Testis (tissue), 3 donors: Measurements from ENCODE around the gene RFPL3. TPM values are rescaled to one million over a fixed set of nuclear protein-coding genes. Genes with fewer than 3 reads are reported as not detected.
A peak's percentile ranks its signal among the peaks of the same experiment; 100 is the strongest.

Source experiments
- DNase-seq: peaks from one replicate; pipeline ENCODE4 v3.0.0-alpha.2; 2019
- H3K27ac ChIP-seq, 2 donors: fragments of 200-600 bp; sonication (generic); one replicate each; pipeline ENCODE4 v1.5.1; 2019
- H3K27me3 ChIP-seq: fragments of 200-600 bp; sonication (generic); one replicate; pipeline ENCODE4 v1.5.1; 2019
- H3K36me3 ChIP-seq: fragments of 200-600 bp; sonication (generic); one replicate; pipeline ENCODE4 v1.5.1; 2017; ENCODE audit warnings: low read depth; ENCODE audit errors: missing control alignments
- H3K4me1 ChIP-seq: fragments of 200-600 bp; sonication (generic); one replicate; pipeline ENCODE4 v1.5.1; 2019
- H3K4me3 ChIP-seq, 2 donors: fragments of 200-600 bp; sonication (generic); one replicate each; pipeline ENCODE4 v1.5.1; 2017 to 2019
- H3K9me3 ChIP-seq: fragments of 200-600 bp; sonication (generic); one replicate; pipeline ENCODE4 v1.5.1; 2017
- CTCF ChIP-seq, 3 experiments: fragments of 450-650 bp in 2 of 3; fragments of 200-600 bp in 1 of 3; sonication (generic) in 1 of 3; IDR thresholded peaks; one replicate each; pipeline ENCODE4 v1.5.1; 2016 to 2019; ENCODE audit warnings: antibody characterized with exemption in 3 of 3, mild to moderate bottlenecking in 2 of 3, moderate library complexity in 1 of 3
- POLR2A ChIP-seq: fragments of 450-650 bp; IDR thresholded peaks from one replicate; pipeline ENCODE4 v1.6.1; 2017; ENCODE audit warnings: antibody characterized with exemption, mild to moderate bottlenecking, moderate library complexity
- WGBS, 2 donors: methylation state at CpG; one replicate each; pipeline ENCODE4 v1.1.5; 2018; 5-methylcytosine and 5-hydroxymethylcytosine counted together
- intact Hi-C: fragments of 100-400 bp; cut with DNase I; formaldehyde crosslinking; loops from one replicate; pipeline ENCODE4 v1.15.1; 2023; ENCODE audit warnings: low total_unique reads
- polyA plus RNA-seq: library from polyadenylated mRNA; stranded (reverse); fragments of 350-450 nt; fragmentation: Illumina TruSeq; extraction: RNeasy Lipid Tissue Mini Kit (QIAGEN cat#74804); gene quantifications from one replicate; pipeline ENCODE4 v1.2.3, GENCODE V29; 2014; ENCODE audit warnings: low read depth, low replicate concordance; ENCODE audit not compliant: insufficient read depth
- total RNA-seq, 2 donors: library from RNA; depleted of rRNA; stranded (reverse); fragments of >200 nt; gene quantifications; one replicate each; pipeline ENCODE4 v1.2.3, GENCODE V29; 2016

RFPL3 gene
- total and polyA plus RNA-seq, 3 donors from 2014 or later, result 2.6 to 4.1 (median 3.6) TPM

DNA sequence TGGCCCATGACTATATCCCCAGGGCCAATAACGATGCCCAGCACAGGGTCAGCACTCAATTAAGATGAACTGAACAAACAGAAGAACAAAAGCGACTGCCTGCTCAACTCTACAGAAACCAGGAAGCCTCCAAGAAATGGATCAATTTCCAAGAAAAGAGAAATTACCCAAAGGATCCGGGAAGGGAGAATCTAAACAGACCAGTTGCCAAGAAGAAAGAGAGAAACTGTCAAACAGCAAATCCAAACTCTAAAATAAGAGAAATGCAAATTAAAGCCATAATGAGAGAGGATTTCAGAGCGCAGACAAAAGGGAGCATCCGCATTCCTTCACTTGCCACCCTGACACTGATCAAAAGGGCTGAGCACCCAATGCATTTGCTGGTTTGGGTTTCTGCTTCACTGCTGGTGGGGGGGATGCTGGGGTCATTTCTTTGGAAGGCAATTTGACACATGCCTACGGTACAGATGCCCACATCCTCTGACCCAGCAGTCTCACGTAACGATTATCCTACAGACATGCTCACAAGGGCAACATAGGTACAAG lies 37.7 kb upstream of the RFPL3 start:
- H3K27me3 ChIP-seq, result no peaks in the 10 kb centered on the region
- H3K27ac ChIP-seq, result no peak overlapping the region
- H3K4me3 ChIP-seq, result no peak overlapping the region
- 76 to 84% methylated on average over 8 of the region's 8 CpGs for WGBS, 2 donors
- no peak for DNase-seq
- TF ChIP-seq CTCF (IDR thresholded peaks at IDR 0.05) (no peak), POLR2A (no peak)
- H3K4me1 ChIP-seq, result peaks cover 4% of the 10 kb centered on the region
- H3K36me3 ChIP-seq, result no peaks in the 10 kb centered on the region
- intact Hi-C loops, result no loop called here
- H3K9me3 ChIP-seq, result no peaks in the 10 kb centered on the region

- no peaks in the 10 kb centered on the region for H3K36me3 ChIP-seq
- whole genome bisulfite sequencing, 2 donors, result 50 to 62% methylated on average over 6 of the region's 6 CpGs
- H3K9me3 ChIP-seq, result no peaks in the 10 kb centered on the region
- H3K27me3 ChIP-seq, result no peaks in the 10 kb centered on the region
- H3K4me3 ChIP-seq, result no peak overlapping the region
- peak; percentile 8 for DNase-seq
- H3K27ac ChIP-seq, result no peak overlapping the region
- no peak for TF ChIP-seq POLR2A
- TF ChIP-seq CTCF (IDR thresholded peaks at IDR 0.05), result no peak
- peaks cover 4% of the 10 kb centered on the region for H3K4me1 ChIP-seq
- intact Hi-C loops, result no loop called here
These were observed 34.7 kb upstream of the RFPL3 start for GRCh38 chr22:32322986-32323385.

DNA sequence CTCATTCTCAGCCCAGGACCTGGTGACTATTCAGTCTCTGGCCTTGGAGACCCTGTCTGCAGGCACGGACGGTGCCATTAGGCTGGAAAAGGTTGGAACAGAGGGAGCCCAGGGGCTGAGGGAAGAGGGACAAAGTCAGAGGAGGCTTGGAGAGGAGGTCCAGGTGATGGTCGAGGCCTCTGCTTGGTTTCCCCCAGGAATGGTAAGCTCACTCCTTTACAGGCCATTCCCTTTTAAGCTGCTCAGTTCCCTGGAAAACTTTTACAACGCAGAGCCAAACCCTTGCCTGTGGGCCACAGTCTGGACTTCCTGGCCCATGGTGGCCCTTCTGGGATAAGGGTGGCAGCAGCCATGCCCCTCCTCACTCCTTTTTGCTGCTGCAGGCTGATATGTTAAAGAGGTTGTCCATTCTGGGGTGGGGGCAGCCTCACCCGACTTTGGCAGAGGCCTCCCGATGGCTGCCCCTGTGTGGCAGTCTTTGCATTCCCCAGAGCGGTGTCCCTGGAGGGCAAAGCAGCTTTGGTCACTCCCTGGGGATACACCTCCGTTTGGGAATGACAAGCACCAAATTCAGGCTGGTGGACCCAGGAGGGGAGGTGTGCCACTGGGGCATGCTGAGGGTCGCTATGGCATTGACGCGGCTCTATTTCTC lies 34.0 kb upstream of the RFPL3 start:
- DNase-seq, result peak; percentile 8
- 86 to 88% methylated on average over 11 of the region's 11 CpGs for WGBS, 2 donors
- intact Hi-C loops, result no loop called here

GRCh38 chr22:32324505-32325415 lies 32.9 kb upstream of the RFPL3 start:
- WGBS, 2 donors, result 70% methylated on average over 9 to 26 of the region's 26 CpGs
- H3K27me3 ChIP-seq, result no peaks in the 10 kb centered on the region
- TF ChIP-seq POLR2A, result no peak
- no peak for TF ChIP-seq CTCF (IDR thresholded peaks at IDR 0.05)
- H3K4me3 ChIP-seq, result no peak overlapping the region
- peaks cover 4% of the 10 kb centered on the region for H3K4me1 ChIP-seq
- H3K36me3 ChIP-seq, result no peaks in the 10 kb centered on the region
- no peak overlapping the region for H3K27ac ChIP-seq
- intact Hi-C loops, result no loop called here
- H3K9me3 ChIP-seq, result no peaks in the 10 kb centered on the region
- DNase-seq, result peak; percentile 48

More for the DNA sequence above, 34.0 kb upstream of the RFPL3 start:
- no peak overlapping the region for H3K27ac ChIP-seq
- H3K9me3 ChIP-seq, result no peaks in the 10 kb centered on the region
- no peaks in the 10 kb centered on the region for H3K27me3 ChIP-seq
- H3K4me3 ChIP-seq, result no peak overlapping the region
- H3K4me1 ChIP-seq, result peaks cover 4% of the 10 kb centered on the region
- H3K36me3 ChIP-seq, result no peaks in the 10 kb centered on the region
- TF ChIP-seq POLR2A (no peak), CTCF (IDR thresholded peaks at IDR 0.05) (no peak)
